OCI-LY1 (cell line): ENCODE results near the gene CELF4.
"Not testable (repeated sequence)": the region's sequence is repeated elsewhere in the genome, so short reads cannot be mapped to it uniquely, and the experiment has no call there.

Experiments used
- H2AFZ ChIP-seq: fragments of 200-600 bp; sonication (generic), shearing (Covaris generic); 2 replicates; pipeline ENCODE4 v1.6.0; 2014; ENCODE audit warnings: antibody characterized with exemption, mild to moderate bottlenecking, low read length
- H3F3A ChIP-seq: fragments of 200-600 bp; sonication (generic), shearing (Covaris generic); 2 replicates; pipeline ENCODE4 v1.6.0; 2014; ENCODE audit warnings: mild to moderate bottlenecking, antibody characterized with exemption, low read length, moderate library complexity; ENCODE audit not compliant: insufficient read depth
- H3K27ac ChIP-seq: fragments of 200-600 bp; sonication (generic); 2 replicates; pipeline ENCODE4 v1.5.1; 2014; ENCODE audit warnings: low read length, mixed run types, mild to moderate bottlenecking, low read depth; ENCODE audit not compliant: poor library complexity, severe bottlenecking
- H3K27me3 ChIP-seq: fragments of 200-600 bp; sonication (generic); 2 replicates; pipeline ENCODE4 v1.6.0; 2014; ENCODE audit warnings: antibody characterized with exemption, mild to moderate bottlenecking, low read length, moderate library complexity; ENCODE audit not compliant: insufficient read depth
- H3K36me3 ChIP-seq: fragments of 200-600 bp; sonication (generic); 2 replicates; pipeline ENCODE4 v1.6.1; 2014; ENCODE audit warnings: mild to moderate bottlenecking, antibody characterized with exemption, low read length, moderate library complexity, mixed read lengths; ENCODE audit not compliant: insufficient read depth
- H3K4me1 ChIP-seq: fragments of 200-600 bp; sonication (generic); 2 replicates; pipeline ENCODE4 v1.5.1; 2014; ENCODE audit warnings: mild to moderate bottlenecking, low read length, moderate library complexity; ENCODE audit not compliant: insufficient read depth, severe bottlenecking
- H3K4me2 ChIP-seq: fragments of 200-600 bp; sonication (generic), shearing (Covaris generic); 2 replicates; pipeline ENCODE4 v1.6.1; 2014; ENCODE audit warnings: low read length
- H3K4me3 ChIP-seq: fragments of 200-600 bp; sonication (generic); 2 replicates; pipeline ENCODE4 v1.5.1; 2014; ENCODE audit warnings: low read length, low read depth, mild to moderate bottlenecking, mixed read lengths; ENCODE audit not compliant: poor library complexity, severe bottlenecking
- H3K79me2 ChIP-seq: fragments of 200-600 bp; shearing (Covaris generic); 2 replicates; pipeline ENCODE4 v1.6.1; 2016; ENCODE audit warnings: mixed run types, low read length, mixed read lengths; ENCODE audit not compliant: insufficient read depth
- H3K9ac ChIP-seq: fragments of 200-600 bp; sonication (generic), shearing (Covaris generic); 2 replicates; pipeline ENCODE4 v1.6.1; 2014; ENCODE audit warnings: mild to moderate bottlenecking, low read length, mixed read lengths
- H3K9me2 ChIP-seq: fragments of 200-600 bp; sonication (generic), shearing (Covaris generic); 2 replicates; pipeline ENCODE4 v1.6.1; 2014; ENCODE audit warnings: low read depth, mild to moderate bottlenecking, low read length, mixed read lengths
- H3K9me3 ChIP-seq: fragments of 200-600 bp; shearing (Covaris generic); 2 replicates; pipeline ENCODE4 v1.6.1; 2014; ENCODE audit warnings: low read length, mixed read lengths
- H4K20me1 ChIP-seq: fragments of 200-600 bp; sonication (generic), shearing (Covaris generic); 2 replicates; pipeline ENCODE4 v1.6.0; 2016; ENCODE audit warnings: mild to moderate bottlenecking, low read length; ENCODE audit not compliant: insufficient read depth
- EZH2 ChIP-seq: fragments of 200-600 bp; sonication (generic), shearing (Covaris generic); IDR thresholded peaks from 2 replicates; pipeline ENCODE4 v1.8.0; 2017; ENCODE audit warnings: borderline replicate concordance, mixed run types, mild to moderate bottlenecking, antibody characterized with exemption, low read length, moderate library complexity, mixed read lengths
- TF ChIP-seq, protein P1 (sequence below): fragments of 200-600 bp; sonication (generic), shearing (Covaris generic); IDR thresholded peaks from 2 replicates; pipeline ENCODE4 v1.5.1; 2017; ENCODE audit warnings: mild to moderate bottlenecking, antibody characterized with exemption, low read length, moderate library complexity, mixed read lengths

The CELF4 gene

DNA sequence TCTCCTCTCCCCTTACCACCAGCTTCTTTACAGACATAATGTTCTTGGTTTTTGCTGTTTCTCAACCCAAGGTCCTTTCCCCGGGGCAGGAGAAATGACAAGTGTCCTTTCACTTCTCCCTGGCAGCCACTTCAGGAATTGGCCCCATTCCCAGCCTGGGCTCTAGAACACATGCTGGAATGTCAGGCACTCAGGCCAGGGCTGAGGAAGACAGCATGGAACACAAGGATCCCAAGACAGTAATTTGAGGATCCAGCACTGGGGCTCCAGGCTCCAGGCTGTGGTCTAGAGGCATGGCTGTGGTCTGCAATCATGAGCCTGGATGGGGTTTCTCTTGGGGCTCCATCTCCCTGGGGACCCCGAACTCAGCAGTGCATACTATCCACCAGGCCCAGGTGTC, 201.4 kb downstream of the CELF4 start:
- H3K9me3 ChIP-seq, result no peaks in the 10 kb centered on the region
- no peak overlapping the region for H3K4me2 ChIP-seq
- H2AFZ ChIP-seq, result no peak overlapping the region
- H4K20me1 ChIP-seq, result no peaks in the 10 kb centered on the region
- no peak overlapping the region for H3K9ac ChIP-seq
- no peaks in the 10 kb centered on the region for H3K36me3 ChIP-seq
- no peak for TF ChIP-seq EZH2
- TF ChIP-seq, protein P1, sequence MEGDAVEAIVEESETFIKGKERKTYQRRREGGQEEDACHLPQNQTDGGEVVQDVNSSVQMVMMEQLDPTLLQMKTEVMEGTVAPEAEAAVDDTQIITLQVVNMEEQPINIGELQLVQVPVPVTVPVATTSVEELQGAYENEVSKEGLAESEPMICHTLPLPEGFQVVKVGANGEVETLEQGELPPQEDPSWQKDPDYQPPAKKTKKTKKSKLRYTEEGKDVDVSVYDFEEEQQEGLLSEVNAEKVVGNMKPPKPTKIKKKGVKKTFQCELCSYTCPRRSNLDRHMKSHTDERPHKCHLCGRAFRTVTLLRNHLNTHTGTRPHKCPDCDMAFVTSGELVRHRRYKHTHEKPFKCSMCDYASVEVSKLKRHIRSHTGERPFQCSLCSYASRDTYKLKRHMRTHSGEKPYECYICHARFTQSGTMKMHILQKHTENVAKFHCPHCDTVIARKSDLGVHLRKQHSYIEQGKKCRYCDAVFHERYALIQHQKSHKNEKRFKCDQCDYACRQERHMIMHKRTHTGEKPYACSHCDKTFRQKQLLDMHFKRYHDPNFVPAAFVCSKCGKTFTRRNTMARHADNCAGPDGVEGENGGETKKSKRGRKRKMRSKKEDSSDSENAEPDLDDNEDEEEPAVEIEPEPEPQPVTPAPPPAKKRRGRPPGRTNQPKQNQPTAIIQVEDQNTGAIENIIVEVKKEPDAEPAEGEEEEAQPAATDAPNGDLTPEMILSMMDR, result no peak
- H3K9me2 ChIP-seq, result no peaks in the 10 kb centered on the region
- H3K27me3 ChIP-seq, result no peaks in the 10 kb centered on the region; the same call in 1 of the 2 replicates
- H3F3A ChIP-seq, result no peaks in the 10 kb centered on the region
- no peak overlapping the region for H3K27ac ChIP-seq
- no peaks in the 10 kb centered on the region for H3K79me2 ChIP-seq
- H3K4me1 ChIP-seq, result no peaks in the 10 kb centered on the region
- no peak overlapping the region for H3K4me3 ChIP-seq

DNA sequence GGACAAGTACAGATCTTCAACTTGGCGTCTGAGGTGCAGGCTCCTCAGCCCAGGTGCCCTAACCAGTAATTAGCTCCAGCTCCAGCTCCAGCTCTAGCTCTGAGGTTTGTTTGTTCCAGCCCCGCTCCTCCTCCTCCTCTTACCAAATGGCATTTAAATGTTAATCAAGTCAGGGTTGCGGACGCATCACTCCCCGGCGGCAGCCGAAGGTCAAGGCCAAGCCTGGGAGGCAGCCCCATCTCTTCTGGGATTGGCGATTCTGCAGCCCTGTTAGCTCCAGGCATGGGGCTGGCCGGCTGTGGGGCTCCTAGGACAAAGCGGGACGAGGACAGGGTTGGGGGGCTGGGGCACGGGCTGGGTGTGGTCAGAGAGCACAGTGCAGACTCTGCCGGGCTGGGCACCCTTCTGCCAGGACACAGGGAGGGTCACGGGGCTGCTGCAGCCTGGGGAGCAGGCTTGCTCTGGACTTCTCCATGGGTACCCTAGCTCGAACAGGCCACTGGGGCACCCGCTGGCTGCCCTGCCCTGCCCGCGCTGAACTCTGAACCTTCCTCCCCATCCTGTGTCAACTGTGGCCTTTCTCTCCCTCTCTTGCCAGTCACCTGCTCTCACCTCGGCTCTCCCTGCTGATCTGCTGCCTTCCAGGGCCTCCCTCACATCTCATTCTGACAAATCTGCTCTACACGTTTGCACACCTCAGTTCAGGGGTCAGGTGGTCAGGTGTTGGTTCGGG, 203.3 kb downstream of the CELF4 start:
- no peaks in the 10 kb centered on the region for H3K9me3 ChIP-seq
- H3K27ac ChIP-seq, result no peak overlapping the region
- no peak overlapping the region for H2AFZ ChIP-seq
- no peaks in the 10 kb centered on the region for H3K4me1 ChIP-seq
- H3K4me3 ChIP-seq, result no peak overlapping the region
- H3K36me3 ChIP-seq, result no peaks in the 10 kb centered on the region
- H4K20me1 ChIP-seq, result no peaks in the 10 kb centered on the region
- H3K9ac ChIP-seq, result no peak overlapping the region
- no peaks in the 10 kb centered on the region for H3K9me2 ChIP-seq
- H3F3A ChIP-seq, result no peaks in the 10 kb centered on the region
- no peaks in the 10 kb centered on the region; the same call in 1 of the 2 replicates for H3K27me3 ChIP-seq
- H3K79me2 ChIP-seq, result no peaks in the 10 kb centered on the region
- no peak for TF ChIP-seq EZH2
- TF ChIP-seq, protein P1, result no peak
- H3K4me2 ChIP-seq, result no peak overlapping the region

DNA sequence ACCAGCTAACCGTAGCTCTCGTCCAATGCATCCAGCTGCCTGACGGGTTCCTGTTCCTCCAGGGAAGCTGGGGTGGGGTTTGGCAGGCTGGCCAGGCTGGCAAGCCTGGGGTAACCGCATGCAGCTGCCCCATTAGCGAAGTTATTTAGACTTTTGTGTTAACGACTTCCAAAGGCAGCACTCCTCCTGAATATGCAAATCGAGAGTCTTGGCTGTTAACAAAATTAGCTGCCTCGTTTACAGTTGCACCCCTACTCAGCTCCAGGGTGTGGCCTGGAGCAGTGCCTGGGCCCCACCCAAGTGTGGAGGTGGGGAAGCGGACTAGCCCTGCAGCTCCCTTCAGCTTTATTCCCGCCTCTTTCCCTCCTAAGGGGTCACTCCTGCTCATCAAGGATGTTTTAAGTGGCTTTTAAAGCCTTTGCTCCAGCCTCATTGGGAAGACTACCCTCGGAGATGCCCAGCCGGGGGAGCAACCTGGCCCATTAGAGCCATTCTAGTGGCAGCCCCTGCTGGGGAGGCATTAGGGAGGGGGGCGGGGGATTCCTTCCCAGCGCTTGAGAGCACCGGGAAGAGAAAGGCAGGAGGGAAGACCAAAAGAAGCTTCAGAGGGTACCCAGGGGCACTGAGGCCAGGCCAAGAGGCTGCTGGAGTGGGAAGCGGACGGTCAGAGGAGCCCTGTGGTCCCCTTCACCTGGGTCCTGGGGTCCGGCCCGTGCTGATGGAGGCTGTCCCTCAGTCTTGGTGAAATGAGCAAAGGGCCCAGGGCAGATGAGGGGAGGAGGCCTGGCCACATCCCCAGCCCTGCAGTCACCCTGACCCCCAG, 204.1 kb downstream of the CELF4 start:
- Histone ChIP-seq H3K4me2 (no peak overlapping the region), H3K4me1 (no peaks in the 10 kb centered on the region), H3K79me2 (no peaks in the 10 kb centered on the region)

DNA sequence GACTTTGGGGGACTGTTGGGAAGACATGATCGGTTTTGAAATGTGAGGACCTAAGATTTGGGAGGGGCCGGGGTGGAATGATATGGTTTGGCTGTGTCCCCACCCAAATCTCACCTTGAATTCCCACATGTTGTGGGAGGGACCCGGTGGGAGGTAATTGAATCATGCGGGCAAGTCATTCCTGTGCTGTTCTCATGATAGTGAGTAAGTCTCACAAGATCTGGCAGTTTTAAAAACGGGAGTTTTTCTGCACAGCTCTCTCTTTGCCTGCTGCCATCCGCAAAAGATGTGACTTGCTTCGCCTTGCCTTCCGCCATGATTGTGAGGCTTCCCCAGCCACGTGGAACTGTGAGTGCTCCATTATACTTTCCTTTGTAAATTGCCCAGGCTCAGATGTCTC, 207.5 kb downstream of the CELF4 start:
- not testable (repeated sequence) for H3K9ac ChIP-seq, H3K79me2 ChIP-seq, H3K4me3 ChIP-seq, H3F3A ChIP-seq, H3K9me2 ChIP-seq, H3K27ac ChIP-seq, H4K20me1 ChIP-seq, H3K4me1 ChIP-seq, H3K4me2 ChIP-seq, H3K9me3 ChIP-seq, H2AFZ ChIP-seq, H3K36me3 ChIP-seq, H3K27me3 ChIP-seq

More for the DNA sequence above, 204.1 kb downstream of the CELF4 start:
- no peaks in the 10 kb centered on the region for H3K9me3 ChIP-seq
- no peak overlapping the region for H3K9ac ChIP-seq
- no peaks in the 10 kb centered on the region for H3K9me2 ChIP-seq
- no peak overlapping the region for H3K4me3 ChIP-seq
- H3F3A ChIP-seq, result no peaks in the 10 kb centered on the region
- TF ChIP-seq EZH2, result no peak
- TF ChIP-seq, protein P1, result no peak
- no peaks in the 10 kb centered on the region for H3K36me3 ChIP-seq
- no peak overlapping the region for H3K27ac ChIP-seq
- no peaks in the 10 kb centered on the region; the same call in 1 of the 2 replicates for H3K27me3 ChIP-seq
- H4K20me1 ChIP-seq, result no peaks in the 10 kb centered on the region
- H2AFZ ChIP-seq, result no peak overlapping the region
